Tibial nerve (tissue), 3 donors: ENCODE data around the gene GUK1.

ENCODE experiments used
- CTCF ChIP-seq, 5 experiments: fragments of 200-600 bp in 3 of 5; fragments of 450-650 bp in 2 of 5; sonication (generic) in 3 of 5; IDR thresholded peaks; one replicate each; pipeline ENCODE4 v1.5.1; 2016 to 2019; ENCODE audit warnings: antibody characterized with exemption in 5 of 5, mild to moderate bottlenecking in 3 of 5, moderate library complexity in 2 of 5
- POLR2A ChIP-seq, 2 donors: fragments of 450-650 bp; IDR thresholded peaks; one replicate each; pipeline ENCODE4 v1.6.1; 2017; ENCODE audit warnings: antibody characterized with exemption in 2 of 2, mild to moderate bottlenecking in 2 of 2, moderate library complexity in 2 of 2

- TF ChIP-seq CTCF (IDR thresholded peaks at IDR 0.05) (peak in 1 of 5 experiments; percentile 36), POLR2A (IDR thresholded peaks at IDR 0.05) (no peak)
Observed at GRCh38 chr1:228162286-228163006, 22.4 kb downstream of the GUK1 start.
